ENCODE data around the gene CASP4. TPM values are rescaled to one million over a fixed set of nuclear protein-coding genes. Genes with fewer than 3 reads are reported as not detected.
A peak's percentile ranks its signal among the peaks of the same experiment; 100 is the strongest.

Gene CASP4
- total and polyA plus RNA-seq, 2 experiments from 2014 or later: 0.35 TPM; not detected in 1

DNA sequence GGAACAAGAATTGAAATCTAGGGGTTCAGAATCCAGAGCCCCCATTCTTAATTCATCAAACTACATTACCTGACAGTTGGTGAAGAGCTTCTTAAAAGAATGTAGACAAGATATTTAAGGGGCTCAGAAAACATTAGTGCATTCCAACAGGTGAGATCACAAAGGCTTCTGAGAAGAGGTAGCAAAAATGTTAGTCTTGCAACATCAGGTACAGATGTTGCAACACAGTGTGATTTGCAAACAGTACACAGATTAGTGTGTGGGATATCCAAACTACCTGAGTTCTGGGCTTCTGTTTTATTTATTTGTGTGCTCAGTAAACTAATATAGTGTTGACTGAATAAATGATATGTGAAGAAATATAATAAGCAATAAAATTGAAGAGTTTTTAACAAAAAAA lies 11.8 kb downstream of the CASP4 start (continued):
- TF ChIP-seq NANOG (IDR thresholded peaks at IDR 0.05; ENCODE audit: borderline replicate concordance): no peak
- TF ChIP-seq, protein P1, sequence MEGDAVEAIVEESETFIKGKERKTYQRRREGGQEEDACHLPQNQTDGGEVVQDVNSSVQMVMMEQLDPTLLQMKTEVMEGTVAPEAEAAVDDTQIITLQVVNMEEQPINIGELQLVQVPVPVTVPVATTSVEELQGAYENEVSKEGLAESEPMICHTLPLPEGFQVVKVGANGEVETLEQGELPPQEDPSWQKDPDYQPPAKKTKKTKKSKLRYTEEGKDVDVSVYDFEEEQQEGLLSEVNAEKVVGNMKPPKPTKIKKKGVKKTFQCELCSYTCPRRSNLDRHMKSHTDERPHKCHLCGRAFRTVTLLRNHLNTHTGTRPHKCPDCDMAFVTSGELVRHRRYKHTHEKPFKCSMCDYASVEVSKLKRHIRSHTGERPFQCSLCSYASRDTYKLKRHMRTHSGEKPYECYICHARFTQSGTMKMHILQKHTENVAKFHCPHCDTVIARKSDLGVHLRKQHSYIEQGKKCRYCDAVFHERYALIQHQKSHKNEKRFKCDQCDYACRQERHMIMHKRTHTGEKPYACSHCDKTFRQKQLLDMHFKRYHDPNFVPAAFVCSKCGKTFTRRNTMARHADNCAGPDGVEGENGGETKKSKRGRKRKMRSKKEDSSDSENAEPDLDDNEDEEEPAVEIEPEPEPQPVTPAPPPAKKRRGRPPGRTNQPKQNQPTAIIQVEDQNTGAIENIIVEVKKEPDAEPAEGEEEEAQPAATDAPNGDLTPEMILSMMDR (conservative IDR thresholded peaks at IDR 0.05; ENCODE audit: low read depth in 2 of 2): no peak

- TF ChIP-seq EZH2 (IDR thresholded peaks at IDR 0.05; ENCODE audit: low read depth, unreplicated experiment): no peak
- TF ChIP-seq, protein P1 (conservative IDR thresholded peaks at IDR 0.05; ENCODE audit: low read depth in 2 of 2): peak; percentile 62 to 79
- Histone ChIP-seq H3K27me3 (ENCODE audit: insufficient read depth) (no peaks in the 10 kb centered on the region), H3K79me2 (replicated peaks; ENCODE audit: insufficient read depth) (no peaks in the 10 kb centered on the region), H3K36me3 (ENCODE audit: insufficient read depth) (no peaks in the 10 kb centered on the region), H3K4me2 (no peak overlapping the region), H3K9me2 (ENCODE audit: insufficient read depth) (peaks cover 20% of the 10 kb centered on the region; the same call in 1 of the 2 replicates), H3K4me3 (no peak overlapping the region), H4K20me1 (replicated peaks; ENCODE audit: insufficient read depth) (no peaks in the 10 kb centered on the region), H2AFZ (no peak overlapping the region), H3K27ac (ENCODE audit: low read depth) (no peak overlapping the region), H3K4me1 (ENCODE audit: insufficient read depth) (no peaks in the 10 kb centered on the region), H3F3A (replicated peaks; ENCODE audit: low read depth) (no peaks in the 10 kb centered on the region)
- H3K4me3 Mint-ChIP-seq: no peak overlapping the region
- H3K27me3 Mint-ChIP-seq (ENCODE audit: insufficient read depth, low read depth, poor library complexity): no peaks in the 10 kb centered on the region
- DNase-seq (ENCODE audit: low spot score): peak; percentile 71
- H3K9me3 Mint-ChIP-seq: no peaks in the 10 kb centered on the region; the same call in 2 of the 3 replicates
- no peak for ATAC-seq
- H3K4me1 Mint-ChIP-seq: no peaks in the 10 kb centered on the region
- H3K27ac Mint-ChIP-seq: no peak overlapping the region
- H3K36me3 Mint-ChIP-seq (ENCODE audit: low read depth): no peaks in the 10 kb centered on the region; the same call in 1 of the 3 replicates
These were observed 21.5 kb downstream of the CASP4 start for GRCh38 chr11:104946907-104947306.

DNA sequence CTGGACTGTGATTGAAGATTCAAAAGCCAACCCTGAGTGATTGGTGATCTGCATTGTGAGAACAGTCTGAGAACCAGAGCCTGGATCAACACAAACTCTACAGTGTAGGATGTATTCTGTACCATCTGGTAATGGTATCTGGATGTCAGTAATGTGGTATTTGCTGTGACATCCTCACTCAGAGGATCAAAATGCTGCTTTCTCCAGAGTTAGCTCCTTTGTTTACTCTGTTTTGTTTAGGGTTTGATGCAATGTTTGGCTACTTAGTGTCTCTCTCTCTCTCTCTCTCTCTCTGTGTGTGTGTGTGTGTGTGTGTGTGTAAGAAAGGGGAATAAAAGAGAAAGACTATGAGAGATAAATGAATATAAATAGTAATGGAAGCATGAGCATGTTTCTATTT lies 24.3 kb downstream of the CASP4 start:
- H3K36me3 ChIP-seq (ENCODE audit: insufficient read depth): no peaks in the 10 kb centered on the region
- no peaks in the 10 kb centered on the region for H3K4me1 Mint-ChIP-seq
- no peaks in the 10 kb centered on the region for H3K4me1 ChIP-seq (ENCODE audit: insufficient read depth)
- no peaks in the 10 kb centered on the region; the same call in 2 of the 3 replicates for H3K9me3 Mint-ChIP-seq
- ATAC-seq: no peak
- H3K4me2 ChIP-seq: no peak overlapping the region
- H3K27ac Mint-ChIP-seq: peak overlapping the region; percentile 50; the same call in 1 of the 2 replicates
- H3K9me2 ChIP-seq (ENCODE audit: insufficient read depth): peaks cover 12% of the 10 kb centered on the region
- no peaks in the 10 kb centered on the region for H4K20me1 ChIP-seq (replicated peaks; ENCODE audit: insufficient read depth)
- H3K4me3 Mint-ChIP-seq: no peak overlapping the region
- no peaks in the 10 kb centered on the region for H3K27me3 ChIP-seq (ENCODE audit: insufficient read depth)
- H3K27ac ChIP-seq (ENCODE audit: low read depth): no peak overlapping the region
- H2AFZ ChIP-seq: no peak overlapping the region
- DNase-seq (ENCODE audit: low spot score): no peak
- no peaks in the 10 kb centered on the region for H3K27me3 Mint-ChIP-seq (ENCODE audit: insufficient read depth, low read depth, poor library complexity)
- H3F3A ChIP-seq (replicated peaks; ENCODE audit: low read depth): no peaks in the 10 kb centered on the region
- no peaks in the 10 kb centered on the region for H3K79me2 ChIP-seq (replicated peaks; ENCODE audit: insufficient read depth)
- no peaks in the 10 kb centered on the region; the same call in 1 of the 3 replicates for H3K36me3 Mint-ChIP-seq (ENCODE audit: low read depth)
- H3K4me3 ChIP-seq: no peak overlapping the region
- TF ChIP-seq STAT1 (IDR thresholded peaks at IDR 0.05; ENCODE audit: unreplicated experiment) (no peak), ZNF462 (CRISPR knock-in tag; IDR thresholded peaks at IDR 0.05) (no peak), EZH2 (IDR thresholded peaks at IDR 0.05; ENCODE audit: low read depth, unreplicated experiment) (no peak), ZNF114 (CRISPR knock-in tag; IDR thresholded peaks at IDR 0.05) (no peak), NANOG (IDR thresholded peaks at IDR 0.05; ENCODE audit: borderline replicate concordance) (no peak)
- TF ChIP-seq, protein P1 (conservative IDR thresholded peaks at IDR 0.05; ENCODE audit: low read depth in 2 of 2): no peak

All from GM23338 (cell line).